ENCODE results near the gene GRPEL1. TPM values are rescaled to one million over a fixed set of nuclear protein-coding genes. Genes with fewer than 3 reads are reported as not detected.

GRPEL1 gene
- total and polyA plus RNA-seq, 4 donors: 9.8 to 98.1 (median 40.2) TPM

GRCh38 chr4:7052313-7052712 is 15.6 kb downstream of the GRPEL1 start:
- no peak overlapping the region for H3K27ac ChIP-seq (ENCODE audit: low read depth in 1 of 2, low read length in 2 of 2)
- H3K4me1 ChIP-seq (ENCODE audit: control insufficient read depth in 4 of 4, insufficient read depth in 4 of 4, low read length in 3 of 4): peaks cover 13 to 32% (median 24%) of the 10 kb centered on the region in 4 donors
- DNase-seq (ENCODE audit: low spot score): no peak
- TF ChIP-seq YY1 (IDR thresholded peaks at IDR 0.05) (no peak), JUND (IDR thresholded peaks at IDR 0.05) (no peak), EGR1 (IDR thresholded peaks at IDR 0.05; ENCODE audit: low read depth in 2 of 2) (no peak), FOXA1 (IDR thresholded peaks at IDR 0.05) (no peak), GABPA (IDR thresholded peaks at IDR 0.05 in 1 of 2, conservative IDR thresholded peaks at IDR 0.05 in 1 of 2) (no peak), SP1 (IDR thresholded peaks at IDR 0.05) (no peak), HNF4G (IDR thresholded peaks at IDR 0.05) (no peak), TAF1 (conservative IDR thresholded peaks at IDR 0.05) (no peak), RAD21 (IDR thresholded peaks at IDR 0.05) (no peak), ATF3 (IDR thresholded peaks at IDR 0.05) (no peak), MAX (IDR thresholded peaks at IDR 0.05) (no peak), RXRA (IDR thresholded peaks at IDR 0.05) (no peak), FOXA2 (IDR thresholded peaks at IDR 0.05) (no peak), NR2F2 (IDR thresholded peaks at IDR 0.05) (no peak), HNF4A (conservative IDR thresholded peaks at IDR 0.05) (no peak)
- TF ChIP-seq, protein P1, sequence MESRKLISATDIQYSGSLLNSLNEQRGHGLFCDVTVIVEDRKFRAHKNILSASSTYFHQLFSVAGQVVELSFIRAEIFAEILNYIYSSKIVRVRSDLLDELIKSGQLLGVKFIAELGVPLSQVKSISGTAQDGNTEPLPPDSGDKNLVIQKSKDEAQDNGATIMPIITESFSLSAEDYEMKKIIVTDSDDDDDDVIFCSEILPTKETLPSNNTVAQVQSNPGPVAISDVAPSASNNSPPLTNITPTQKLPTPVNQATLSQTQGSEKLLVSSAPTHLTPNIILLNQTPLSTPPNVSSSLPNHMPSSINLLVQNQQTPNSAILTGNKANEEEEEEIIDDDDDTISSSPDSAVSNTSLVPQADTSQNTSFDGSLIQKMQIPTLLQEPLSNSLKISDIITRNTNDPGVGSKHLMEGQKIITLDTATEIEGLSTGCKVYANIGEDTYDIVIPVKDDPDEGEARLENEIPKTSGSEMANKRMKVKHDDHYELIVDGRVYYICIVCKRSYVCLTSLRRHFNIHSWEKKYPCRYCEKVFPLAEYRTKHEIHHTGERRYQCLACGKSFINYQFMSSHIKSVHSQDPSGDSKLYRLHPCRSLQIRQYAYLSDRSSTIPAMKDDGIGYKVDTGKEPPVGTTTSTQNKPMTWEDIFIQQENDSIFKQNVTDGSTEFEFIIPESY (IDR thresholded peaks at IDR 0.05): no peak
- TF ChIP-seq, protein P2, sequence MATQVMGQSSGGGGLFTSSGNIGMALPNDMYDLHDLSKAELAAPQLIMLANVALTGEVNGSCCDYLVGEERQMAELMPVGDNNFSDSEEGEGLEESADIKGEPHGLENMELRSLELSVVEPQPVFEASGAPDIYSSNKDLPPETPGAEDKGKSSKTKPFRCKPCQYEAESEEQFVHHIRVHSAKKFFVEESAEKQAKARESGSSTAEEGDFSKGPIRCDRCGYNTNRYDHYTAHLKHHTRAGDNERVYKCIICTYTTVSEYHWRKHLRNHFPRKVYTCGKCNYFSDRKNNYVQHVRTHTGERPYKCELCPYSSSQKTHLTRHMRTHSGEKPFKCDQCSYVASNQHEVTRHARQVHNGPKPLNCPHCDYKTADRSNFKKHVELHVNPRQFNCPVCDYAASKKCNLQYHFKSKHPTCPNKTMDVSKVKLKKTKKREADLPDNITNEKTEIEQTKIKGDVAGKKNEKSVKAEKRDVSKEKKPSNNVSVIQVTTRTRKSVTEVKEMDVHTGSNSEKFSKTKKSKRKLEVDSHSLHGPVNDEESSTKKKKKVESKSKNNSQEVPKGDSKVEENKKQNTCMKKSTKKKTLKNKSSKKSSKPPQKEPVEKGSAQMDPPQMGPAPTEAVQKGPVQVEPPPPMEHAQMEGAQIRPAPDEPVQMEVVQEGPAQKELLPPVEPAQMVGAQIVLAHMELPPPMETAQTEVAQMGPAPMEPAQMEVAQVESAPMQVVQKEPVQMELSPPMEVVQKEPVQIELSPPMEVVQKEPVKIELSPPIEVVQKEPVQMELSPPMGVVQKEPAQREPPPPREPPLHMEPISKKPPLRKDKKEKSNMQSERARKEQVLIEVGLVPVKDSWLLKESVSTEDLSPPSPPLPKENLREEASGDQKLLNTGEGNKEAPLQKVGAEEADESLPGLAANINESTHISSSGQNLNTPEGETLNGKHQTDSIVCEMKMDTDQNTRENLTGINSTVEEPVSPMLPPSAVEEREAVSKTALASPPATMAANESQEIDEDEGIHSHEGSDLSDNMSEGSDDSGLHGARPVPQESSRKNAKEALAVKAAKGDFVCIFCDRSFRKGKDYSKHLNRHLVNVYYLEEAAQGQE (IDR thresholded peaks at IDR 0.05): no peak
- TF ChIP-seq, protein P3, sequence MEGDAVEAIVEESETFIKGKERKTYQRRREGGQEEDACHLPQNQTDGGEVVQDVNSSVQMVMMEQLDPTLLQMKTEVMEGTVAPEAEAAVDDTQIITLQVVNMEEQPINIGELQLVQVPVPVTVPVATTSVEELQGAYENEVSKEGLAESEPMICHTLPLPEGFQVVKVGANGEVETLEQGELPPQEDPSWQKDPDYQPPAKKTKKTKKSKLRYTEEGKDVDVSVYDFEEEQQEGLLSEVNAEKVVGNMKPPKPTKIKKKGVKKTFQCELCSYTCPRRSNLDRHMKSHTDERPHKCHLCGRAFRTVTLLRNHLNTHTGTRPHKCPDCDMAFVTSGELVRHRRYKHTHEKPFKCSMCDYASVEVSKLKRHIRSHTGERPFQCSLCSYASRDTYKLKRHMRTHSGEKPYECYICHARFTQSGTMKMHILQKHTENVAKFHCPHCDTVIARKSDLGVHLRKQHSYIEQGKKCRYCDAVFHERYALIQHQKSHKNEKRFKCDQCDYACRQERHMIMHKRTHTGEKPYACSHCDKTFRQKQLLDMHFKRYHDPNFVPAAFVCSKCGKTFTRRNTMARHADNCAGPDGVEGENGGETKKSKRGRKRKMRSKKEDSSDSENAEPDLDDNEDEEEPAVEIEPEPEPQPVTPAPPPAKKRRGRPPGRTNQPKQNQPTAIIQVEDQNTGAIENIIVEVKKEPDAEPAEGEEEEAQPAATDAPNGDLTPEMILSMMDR (IDR thresholded peaks at IDR 0.05; ENCODE audit: low read depth, low read length, missing input control): no peak
- no peaks in the 10 kb centered on the region for H3K9me3 ChIP-seq (ENCODE audit: control insufficient read depth in 4 of 4, low read length in 3 of 4)
- H3K9ac ChIP-seq (ENCODE audit: low read depth in 1 of 2, low read length in 2 of 2): no peak overlapping the region
- no peaks in the 10 kb centered on the region for H3K27me3 ChIP-seq (ENCODE audit: control insufficient read depth in 4 of 4, insufficient read depth in 4 of 4, low read length in 3 of 4)
- whole genome bisulfite sequencing: 86% methylated on average over 14 of the region's 14 CpGs
- H3K36me3 ChIP-seq (ENCODE audit: control insufficient read depth in 4 of 4, insufficient read depth in 3 of 4, low read depth in 1 of 4, low read length in 3 of 4): peaks cover 5 to 25% (median 13%) of the 10 kb centered on the region in 4 donors
- no peak overlapping the region for H3K4me3 ChIP-seq (ENCODE audit: low read depth in 1 of 3, low read length in 3 of 3)
